ENCODE data around the gene MRPS34.

DNA sequence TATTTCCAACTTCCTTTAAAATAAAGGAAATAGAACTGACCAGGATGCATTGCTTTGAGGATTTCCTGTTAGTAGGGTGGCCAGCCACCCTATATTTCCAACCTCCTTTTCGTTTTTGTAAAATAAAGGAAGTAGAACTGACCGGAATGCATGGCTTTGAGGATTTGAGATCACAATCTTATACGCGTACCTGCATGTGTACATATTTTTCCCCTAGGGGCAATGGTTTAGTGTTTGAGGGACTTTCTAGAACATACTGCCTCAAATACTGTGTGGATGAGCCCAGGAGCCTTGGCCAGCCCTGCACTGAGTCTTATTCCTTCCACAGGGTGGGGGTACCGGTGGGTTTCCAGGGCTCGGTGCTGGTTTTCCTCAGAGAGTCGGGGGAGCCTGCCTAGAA, 41.3 kb downstream of the MRPS34 start:
- TF ChIP-seq EZH2 (IDR thresholded peaks at IDR 0.05; ENCODE audit: borderline replicate concordance) (no peak), EZH2phosphoT487 (IDR thresholded peaks at IDR 0.05; ENCODE audit: low read depth, severe bottlenecking, unreplicated experiment) (no peak)
- TF ChIP-seq, protein P1, sequence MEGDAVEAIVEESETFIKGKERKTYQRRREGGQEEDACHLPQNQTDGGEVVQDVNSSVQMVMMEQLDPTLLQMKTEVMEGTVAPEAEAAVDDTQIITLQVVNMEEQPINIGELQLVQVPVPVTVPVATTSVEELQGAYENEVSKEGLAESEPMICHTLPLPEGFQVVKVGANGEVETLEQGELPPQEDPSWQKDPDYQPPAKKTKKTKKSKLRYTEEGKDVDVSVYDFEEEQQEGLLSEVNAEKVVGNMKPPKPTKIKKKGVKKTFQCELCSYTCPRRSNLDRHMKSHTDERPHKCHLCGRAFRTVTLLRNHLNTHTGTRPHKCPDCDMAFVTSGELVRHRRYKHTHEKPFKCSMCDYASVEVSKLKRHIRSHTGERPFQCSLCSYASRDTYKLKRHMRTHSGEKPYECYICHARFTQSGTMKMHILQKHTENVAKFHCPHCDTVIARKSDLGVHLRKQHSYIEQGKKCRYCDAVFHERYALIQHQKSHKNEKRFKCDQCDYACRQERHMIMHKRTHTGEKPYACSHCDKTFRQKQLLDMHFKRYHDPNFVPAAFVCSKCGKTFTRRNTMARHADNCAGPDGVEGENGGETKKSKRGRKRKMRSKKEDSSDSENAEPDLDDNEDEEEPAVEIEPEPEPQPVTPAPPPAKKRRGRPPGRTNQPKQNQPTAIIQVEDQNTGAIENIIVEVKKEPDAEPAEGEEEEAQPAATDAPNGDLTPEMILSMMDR (IDR thresholded peaks at IDR 0.05; ENCODE audit: poor library complexity), result no peak

Measured in hepatocyte (in vitro differentiated cells).